Progenitor cell of endocrine pancreas (in vitro differentiated cells): ENCODE measurements around the gene EPC1. TPM values are rescaled to one million over a fixed set of nuclear protein-coding genes. Genes with fewer than 3 reads are reported as not detected.

Source experiments
- DNase-seq: peaks from one replicate; pipeline ENCODE4 v3.0.0; 2021; ENCODE audit warnings: low spot score; ENCODE audit not compliant: unreplicated experiment
- H3K27ac Mint-ChIP-seq: 2 replicates; pipeline ENCODE4 v1.8.0; 2021; ENCODE audit warnings: mild to moderate bottlenecking, moderate library complexity, mixed read lengths
- H3K27me3 Mint-ChIP-seq: 2 replicates; pipeline ENCODE4 v1.8.0; 2021; ENCODE audit warnings: mixed read lengths
- H3K36me3 Mint-ChIP-seq: 2 replicates; pipeline ENCODE4 v1.8.0; 2022; ENCODE audit warnings: mixed read lengths; ENCODE audit not compliant: insufficient read depth
- H3K4me1 Mint-ChIP-seq: 2 replicates; pipeline ENCODE4 v1.8.0; 2021; ENCODE audit warnings: low read depth, mixed read lengths
- H3K4me3 Mint-ChIP-seq: 2 replicates; pipeline ENCODE4 v1.8.0; 2021; ENCODE audit warnings: low read depth, mild to moderate bottlenecking, moderate library complexity, mixed read lengths
- H3K9me3 Mint-ChIP-seq: 2 replicates; pipeline ENCODE4 v1.8.0; 2021; ENCODE audit warnings: low read depth, mixed read lengths
- CTCF ChIP-seq: fragments of 200-600 bp; sonication (generic); IDR thresholded peaks from one replicate; pipeline ENCODE4 v1.5.0; 2021; ENCODE audit warnings: antibody characterized with exemption, mild to moderate bottlenecking; ENCODE audit not compliant: unreplicated experiment
- total RNA-seq: library from RNA; stranded (reverse); gene quantifications from 2 replicates; pipeline ENCODE4 v1.2.1, GENCODE V29; 2021

The EPC1 gene
- total RNA-seq, 1 donor from 2014 or later: 61.6 TPM

- no peaks in the 10 kb centered on the region for H3K27me3 Mint-ChIP-seq
- H3K4me3 Mint-ChIP-seq: no peak overlapping the region
- peaks cover 5% of the 10 kb centered on the region for H3K36me3 Mint-ChIP-seq
- no peak overlapping the region for H3K27ac Mint-ChIP-seq
- H3K9me3 Mint-ChIP-seq: no peaks in the 10 kb centered on the region
- peaks cover 42% of the 10 kb centered on the region for H3K4me1 Mint-ChIP-seq
- no peak for DNase-seq
- TF ChIP-seq CTCF: no peak
Measured at GRCh38 chr10:32349199-32349585, 2.2 kb upstream of the EPC1 start.

- H3K4me1 Mint-ChIP-seq: peaks cover 47% of the 10 kb centered on the region
- peaks cover 4% of the 10 kb centered on the region for H3K36me3 Mint-ChIP-seq
- no peaks in the 10 kb centered on the region for H3K27me3 Mint-ChIP-seq
- H3K9me3 Mint-ChIP-seq: no peaks in the 10 kb centered on the region
- peak overlapping the region; percentile 21 for H3K27ac Mint-ChIP-seq
- H3K4me3 Mint-ChIP-seq: peak overlapping the region; percentile 82
- TF ChIP-seq CTCF: no peak
- DNase-seq: no peak
Measured at GRCh38 chr10:32348297-32349198, 1.6 kb upstream of the EPC1 start.

- Mint-ChIP-seq H3K9me3 (no peaks in the 10 kb centered on the region), H3K36me3 (peaks cover 1% of the 10 kb centered on the region), H3K4me3 (peak overlapping the region; percentile 82), H3K27ac (peak overlapping the region; percentile 98), H3K27me3 (no peaks in the 10 kb centered on the region), H3K4me1 (peaks cover 43% of the 10 kb centered on the region)
- no peak for DNase-seq
- peak; percentile 11 for TF ChIP-seq CTCF
Measured at GRCh38 chr10:32347363-32348022, 535 bp upstream of the EPC1 start.

GRCh38 chr10:32346134-32346550, 816 bp downstream of the EPC1 start:
- peak; percentile 95 for DNase-seq
- TF ChIP-seq CTCF: peak; percentile 96
- Mint-ChIP-seq H3K27ac (peak overlapping the region; percentile 100), H3K9me3 (no peaks in the 10 kb centered on the region), H3K4me3 (peak overlapping the region; percentile 95), H3K4me1 (peaks cover 47% of the 10 kb centered on the region), H3K36me3 (peaks cover 1% of the 10 kb centered on the region), H3K27me3 (no peaks in the 10 kb centered on the region)

GRCh38 chr10:32341596-32341995, 5.4 kb downstream of the EPC1 start:
- Mint-ChIP-seq H3K27me3 (no peaks in the 10 kb centered on the region), H3K36me3 (peaks cover 8% of the 10 kb centered on the region), H3K4me1 (peaks cover 53% of the 10 kb centered on the region), H3K4me3 (no peak overlapping the region), H3K9me3 (no peaks in the 10 kb centered on the region), H3K27ac (peak overlapping the region; percentile 59)
- no peak for DNase-seq
- no peak for TF ChIP-seq CTCF
